ENCODE results near the gene CTAG1A.
"Not testable (repeated sequence)": the region's sequence is repeated elsewhere in the genome, so short reads cannot be mapped to it uniquely, and the experiment has no call there.

CTAG1A gene

GRCh38 chrX:154608823-154609222 is 23.9 kb downstream of the CTAG1A start:
- H4K91ac ChIP-seq (ENCODE audit: low read length); H2BK120ac ChIP-seq (ENCODE audit: low read depth, low read length): not testable (repeated sequence)
- WGBS = 78% methylated on average over 10 of the region's 12 CpGs

GRCh38 chrX:154611146-154611545 is 26.2 kb downstream of the CTAG1A start:
- not testable (repeated sequence) for H3K23ac ChIP-seq (ENCODE audit: low read length in 2 of 2); H2BK120ac ChIP-seq (ENCODE audit: low read depth, low read length); H3K36me3 ChIP-seq (ENCODE audit: control insufficient read depth in 1 of 2, insufficient read depth in 2 of 2, low read depth in 1 of 2, low read length in 2 of 2); H3K14ac ChIP-seq (ENCODE audit: low read length in 2 of 2); H3K18ac ChIP-seq (ENCODE audit: low read depth in 1 of 2, low read length in 2 of 2); H3K9ac ChIP-seq (ENCODE audit: low read length); H2AFZ ChIP-seq (ENCODE audit: low read depth, low read length); H3K79me1 ChIP-seq (replicated peaks; ENCODE audit: low read length, poor library complexity, severe bottlenecking); H2BK12ac ChIP-seq (ENCODE audit: low read length in 2 of 2); H3K4me1 ChIP-seq (ENCODE audit: control insufficient read depth, insufficient read depth, low read depth, low read length); H4K91ac ChIP-seq (ENCODE audit: low read length); H2BK5ac ChIP-seq (ENCODE audit: low read depth, low read length, poor library complexity, severe bottlenecking); DNase-seq; H3K4ac ChIP-seq (ENCODE audit: low read depth in 1 of 2, low read length in 2 of 2); H3K27ac ChIP-seq (ENCODE audit: low read length, poor library complexity, severe bottlenecking); H3K4me2 ChIP-seq (ENCODE audit: low read length, poor library complexity, severe bottlenecking); H3K4me3 ChIP-seq (ENCODE audit: insufficient read depth in 1 of 2, low read depth in 1 of 2, low read length in 2 of 2); H2AK5ac ChIP-seq (ENCODE audit: low read length, severe bottlenecking); H3K9me3 ChIP-seq (ENCODE audit: control insufficient read depth, low read length); H4K8ac ChIP-seq (ENCODE audit: low read length); H2BK15ac ChIP-seq (ENCODE audit: low read depth, poor library complexity, severe bottlenecking)
- 100% methylated on average over 1 of the region's 12 CpGs for WGBS
- H3K27me3 ChIP-seq (ENCODE audit: control insufficient read depth in 1 of 2, insufficient read depth in 1 of 2, low read length in 2 of 2) = peaks cover 0 to 12% of the 10 kb centered on the region in 2 experiments

More at GRCh38 chrX:154608823-154609222, 23.9 kb downstream of the CTAG1A start:
- H3K4me2 ChIP-seq (ENCODE audit: low read length, poor library complexity, severe bottlenecking); H3K4ac ChIP-seq (ENCODE audit: low read depth in 1 of 2, low read length in 2 of 2); H3K4me3 ChIP-seq (ENCODE audit: insufficient read depth in 1 of 2, low read depth in 1 of 2, low read length in 2 of 2); H2BK5ac ChIP-seq (ENCODE audit: low read depth, low read length, poor library complexity, severe bottlenecking); H3K4me1 ChIP-seq (ENCODE audit: control insufficient read depth, insufficient read depth, low read depth, low read length); H3K14ac ChIP-seq (ENCODE audit: low read length in 2 of 2); H3K9me3 ChIP-seq (ENCODE audit: control insufficient read depth, low read length); H2BK15ac ChIP-seq (ENCODE audit: low read depth, poor library complexity, severe bottlenecking); H3K18ac ChIP-seq (ENCODE audit: low read depth in 1 of 2, low read length in 2 of 2); H3K9ac ChIP-seq (ENCODE audit: low read length); H2BK12ac ChIP-seq (ENCODE audit: low read length in 2 of 2); H3K23ac ChIP-seq (ENCODE audit: low read length in 2 of 2); H2AK5ac ChIP-seq (ENCODE audit: low read length, severe bottlenecking); H3K27ac ChIP-seq (ENCODE audit: low read length, poor library complexity, severe bottlenecking); H3K79me1 ChIP-seq (replicated peaks; ENCODE audit: low read length, poor library complexity, severe bottlenecking); H3K36me3 ChIP-seq (ENCODE audit: control insufficient read depth in 1 of 2, insufficient read depth in 2 of 2, low read depth in 1 of 2, low read length in 2 of 2); H4K8ac ChIP-seq (ENCODE audit: low read length); H2AFZ ChIP-seq (ENCODE audit: low read depth, low read length); DNase-seq: not testable (repeated sequence)
- H3K27me3 ChIP-seq (ENCODE audit: control insufficient read depth in 1 of 2, insufficient read depth in 1 of 2, low read length in 2 of 2) = peaks cover 0 to 22% of the 10 kb centered on the region in 2 experiments

DNA sequence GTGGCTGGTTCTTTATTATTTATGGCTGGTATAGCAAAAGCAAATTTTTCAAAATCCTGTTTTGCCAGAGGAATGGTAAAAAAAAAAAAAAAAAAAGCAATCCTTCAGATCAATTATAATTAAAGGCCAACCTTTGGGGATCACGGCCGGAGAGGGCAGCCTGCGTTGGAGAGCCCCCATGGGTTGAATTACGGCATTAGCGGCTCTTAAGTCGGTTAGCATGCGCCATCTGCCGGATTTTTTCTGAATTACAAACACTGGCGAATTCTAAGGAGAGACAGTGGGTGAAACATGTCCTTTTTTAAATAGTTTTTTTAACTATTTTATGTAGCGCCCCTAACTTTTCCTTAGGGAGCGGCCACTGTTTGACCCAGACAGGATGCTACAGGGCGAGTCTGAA is 28.7 kb downstream of the CTAG1A start:
- not testable (repeated sequence) for H4K91ac ChIP-seq (ENCODE audit: low read length); H3K4me3 ChIP-seq (ENCODE audit: insufficient read depth in 1 of 2, low read depth in 1 of 2, low read length in 2 of 2); DNase-seq; H3K79me1 ChIP-seq (replicated peaks; ENCODE audit: low read length, poor library complexity, severe bottlenecking); H2BK12ac ChIP-seq (ENCODE audit: low read length in 2 of 2); H3K18ac ChIP-seq (ENCODE audit: low read depth in 1 of 2, low read length in 2 of 2); H2BK15ac ChIP-seq (ENCODE audit: low read depth, poor library complexity, severe bottlenecking); H3K4me2 ChIP-seq (ENCODE audit: low read length, poor library complexity, severe bottlenecking); H3K36me3 ChIP-seq (ENCODE audit: control insufficient read depth in 1 of 2, insufficient read depth in 2 of 2, low read depth in 1 of 2, low read length in 2 of 2); H3K9ac ChIP-seq (ENCODE audit: low read length); H3K27ac ChIP-seq (ENCODE audit: low read length, poor library complexity, severe bottlenecking); H3K14ac ChIP-seq (ENCODE audit: low read length in 2 of 2); H2AFZ ChIP-seq (ENCODE audit: low read depth, low read length); H2AK5ac ChIP-seq (ENCODE audit: low read length, severe bottlenecking); H3K27me3 ChIP-seq (ENCODE audit: control insufficient read depth in 1 of 2, insufficient read depth in 1 of 2, low read length in 2 of 2); H4K8ac ChIP-seq (ENCODE audit: low read length); H2BK120ac ChIP-seq (ENCODE audit: low read depth, low read length); H3K4me1 ChIP-seq (ENCODE audit: control insufficient read depth, insufficient read depth, low read depth, low read length); H3K4ac ChIP-seq (ENCODE audit: low read depth in 1 of 2, low read length in 2 of 2); H3K9me3 ChIP-seq (ENCODE audit: control insufficient read depth, low read length); H2BK5ac ChIP-seq (ENCODE audit: low read depth, low read length, poor library complexity, severe bottlenecking); H3K23ac ChIP-seq (ENCODE audit: low read length in 2 of 2)
- WGBS = no CpG with 5 or more reads among the region's 12 CpGs

DNA sequence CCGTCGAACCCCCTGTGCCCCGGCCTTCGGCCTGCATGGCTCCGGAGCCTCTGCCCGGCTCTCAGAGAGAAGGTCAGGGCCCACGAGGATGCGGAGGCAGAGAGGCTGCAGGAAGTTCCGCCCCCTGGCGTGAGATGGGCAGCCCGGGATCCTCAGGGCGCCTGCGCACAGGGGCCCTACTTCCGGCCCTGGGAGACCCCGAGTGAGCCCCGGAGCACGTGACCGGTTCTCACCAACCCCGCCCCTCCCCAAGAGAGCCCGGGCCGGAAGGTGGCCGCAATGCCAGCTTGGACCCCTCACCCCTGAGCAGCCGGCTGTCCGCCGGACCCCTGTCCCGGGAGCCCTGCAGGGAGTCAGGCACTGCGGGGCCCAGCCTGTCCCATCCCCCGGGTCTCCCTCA is 34.2 kb downstream of the CTAG1A start, which contains the start of gene CTAG1B:
Gene CTAG1B, minus strand, starts transcription at position 101 of the 400 bp plus-strand sequence. Its CDS starts 64 bp downstream, at position 37.
- WGBS = no CpG with 5 or more reads among the region's 28 CpGs
- H2BK15ac ChIP-seq (ENCODE audit: low read depth, poor library complexity, severe bottlenecking); H2BK12ac ChIP-seq (ENCODE audit: low read length in 2 of 2); H3K4ac ChIP-seq (ENCODE audit: low read depth in 1 of 2, low read length in 2 of 2); H2AFZ ChIP-seq (ENCODE audit: low read depth, low read length); H3K18ac ChIP-seq (ENCODE audit: low read depth in 1 of 2, low read length in 2 of 2); H3K4me3 ChIP-seq (ENCODE audit: insufficient read depth in 1 of 2, low read depth in 1 of 2, low read length in 2 of 2); H3K9ac ChIP-seq (ENCODE audit: low read length); H3K14ac ChIP-seq (ENCODE audit: low read length in 2 of 2); H4K8ac ChIP-seq (ENCODE audit: low read length); H2BK5ac ChIP-seq (ENCODE audit: low read depth, low read length, poor library complexity, severe bottlenecking); H3K9me3 ChIP-seq (ENCODE audit: control insufficient read depth, low read length); H3K27me3 ChIP-seq (ENCODE audit: control insufficient read depth in 1 of 2, insufficient read depth in 1 of 2, low read length in 2 of 2); H3K27ac ChIP-seq (ENCODE audit: low read length, poor library complexity, severe bottlenecking); H4K91ac ChIP-seq (ENCODE audit: low read length); H3K23ac ChIP-seq (ENCODE audit: low read length in 2 of 2); H3K36me3 ChIP-seq (ENCODE audit: control insufficient read depth in 1 of 2, insufficient read depth in 2 of 2, low read depth in 1 of 2, low read length in 2 of 2); DNase-seq; H3K79me1 ChIP-seq (replicated peaks; ENCODE audit: low read length, poor library complexity, severe bottlenecking); H3K4me2 ChIP-seq (ENCODE audit: low read length, poor library complexity, severe bottlenecking); H2BK120ac ChIP-seq (ENCODE audit: low read depth, low read length); H2AK5ac ChIP-seq (ENCODE audit: low read length, severe bottlenecking); H3K4me1 ChIP-seq (ENCODE audit: control insufficient read depth, insufficient read depth, low read depth, low read length): not testable (repeated sequence)

Measured in mesenchymal stem cell (in vitro differentiated cells and primary cell).